ENCODE measurements around the gene PCBP3. TPM values are rescaled to one million over a fixed set of nuclear protein-coding genes. Genes with fewer than 3 reads are reported as not detected.

PCBP3 gene
- total and polyA plus RNA-seq, 2 experiments from 2014 or later = 3.4 to 4.3 TPM

GRCh38 chr21:45962531-45963231, 319.2 kb downstream of the PCBP3 start:
- DNase-seq (ENCODE audit: low read depth in 1 of 2, low spot score in 1 of 2) = no peak
- no peak overlapping the region for H3K4me3 ChIP-seq
- H3K36me3 ChIP-seq = no peaks in the 10 kb centered on the region
- H3K27ac ChIP-seq = no peak overlapping the region
- H3K27me3 ChIP-seq = no peaks in the 10 kb centered on the region
- TF ChIP-seq CTCF (IDR thresholded peaks at IDR 0.05; ENCODE audit: low read depth, low read length) = no peak
- H3K9me3 ChIP-seq (ENCODE audit: low read depth) = no peaks in the 10 kb centered on the region
- H3K4me1 ChIP-seq (ENCODE audit: low read depth) = no peaks in the 10 kb centered on the region

- Histone ChIP-seq H3K27ac (no peak overlapping the region), H3K9me3 (ENCODE audit: low read depth) (no peaks in the 10 kb centered on the region), H3K4me1 (ENCODE audit: low read depth) (no peaks in the 10 kb centered on the region), H3K36me3 (no peaks in the 10 kb centered on the region), H3K27me3 (no peaks in the 10 kb centered on the region), H3K4me3 (no peak overlapping the region)
- DNase-seq (ENCODE audit: low read depth in 1 of 2, low spot score in 1 of 2) = peak in 1 of 2 donors; percentile 29
- TF ChIP-seq CTCF (IDR thresholded peaks at IDR 0.05; ENCODE audit: low read depth, low read length) = no peak
Measured at GRCh38 chr21:45963232-45963570, 319.7 kb downstream of the PCBP3 start.

GRCh38 chr21:45964649-45965048, 321.1 kb downstream of the PCBP3 start:
- no peak for TF ChIP-seq CTCF (IDR thresholded peaks at IDR 0.05; ENCODE audit: low read depth, low read length)
- no peak for DNase-seq (ENCODE audit: low read depth in 1 of 2, low spot score in 1 of 2)
- no peaks in the 10 kb centered on the region for H3K9me3 ChIP-seq (ENCODE audit: low read depth)
- no peaks in the 10 kb centered on the region for H3K27me3 ChIP-seq
- H3K4me1 ChIP-seq (ENCODE audit: low read depth) = no peaks in the 10 kb centered on the region
- H3K27ac ChIP-seq = no peak overlapping the region
- H3K4me3 ChIP-seq = no peak overlapping the region
- H3K36me3 ChIP-seq = no peaks in the 10 kb centered on the region

GRCh38 chr21:45965084-45965809, 321.7 kb downstream of the PCBP3 start:
- H3K36me3 ChIP-seq = no peaks in the 10 kb centered on the region
- DNase-seq (ENCODE audit: low read depth in 1 of 2, low spot score in 1 of 2) = no peak
- no peaks in the 10 kb centered on the region for H3K27me3 ChIP-seq
- peaks cover 3% of the 10 kb centered on the region for H3K4me1 ChIP-seq (ENCODE audit: low read depth)
- H3K9me3 ChIP-seq (ENCODE audit: low read depth) = no peaks in the 10 kb centered on the region
- no peak overlapping the region for H3K27ac ChIP-seq
- TF ChIP-seq CTCF (IDR thresholded peaks at IDR 0.05; ENCODE audit: low read depth, low read length) = no peak
- no peak overlapping the region for H3K4me3 ChIP-seq

- no peak for DNase-seq (ENCODE audit: low read depth in 1 of 2, low spot score in 1 of 2)
- H3K9me3 ChIP-seq (ENCODE audit: low read depth) = no peaks in the 10 kb centered on the region
- no peaks in the 10 kb centered on the region for H3K36me3 ChIP-seq
- H3K4me3 ChIP-seq = no peak overlapping the region
- H3K4me1 ChIP-seq (ENCODE audit: low read depth) = peaks cover 9% of the 10 kb centered on the region
- no peak for TF ChIP-seq CTCF (IDR thresholded peaks at IDR 0.05; ENCODE audit: low read depth, low read length)
- H3K27ac ChIP-seq = no peak overlapping the region
- no peaks in the 10 kb centered on the region for H3K27me3 ChIP-seq
Measured at GRCh38 chr21:45966791-45967394, 323.4 kb downstream of the PCBP3 start.
